ENCODE data around the gene KDM4C. TPM values are rescaled to one million over a fixed set of nuclear protein-coding genes. Genes with fewer than 3 reads are reported as not detected.

KDM4C gene
- total RNA-seq, 1 donor from 2014 or later = 11.1 TPM

- Mint-ChIP-seq H3K4me1 (peaks cover 14% of the 10 kb centered on the region), H3K36me3 (no peaks in the 10 kb centered on the region), H3K4me3 (no peak overlapping the region), H3K9me3 (no peaks in the 10 kb centered on the region), H3K27ac (peak overlapping the region; percentile 39), H3K27me3 (ENCODE audit: insufficient read depth, low read depth) (no peaks in the 10 kb centered on the region)
- no peaks in the 10 kb centered on the region for H3K79me2 ChIP-seq (ENCODE audit: low read depth)
- H3K4me2 ChIP-seq = no peak overlapping the region
- no peaks in the 10 kb centered on the region for H3K27me3 ChIP-seq
- DNase-seq (ENCODE audit: low spot score) = no peak
- TF ChIP-seq, protein P1, sequence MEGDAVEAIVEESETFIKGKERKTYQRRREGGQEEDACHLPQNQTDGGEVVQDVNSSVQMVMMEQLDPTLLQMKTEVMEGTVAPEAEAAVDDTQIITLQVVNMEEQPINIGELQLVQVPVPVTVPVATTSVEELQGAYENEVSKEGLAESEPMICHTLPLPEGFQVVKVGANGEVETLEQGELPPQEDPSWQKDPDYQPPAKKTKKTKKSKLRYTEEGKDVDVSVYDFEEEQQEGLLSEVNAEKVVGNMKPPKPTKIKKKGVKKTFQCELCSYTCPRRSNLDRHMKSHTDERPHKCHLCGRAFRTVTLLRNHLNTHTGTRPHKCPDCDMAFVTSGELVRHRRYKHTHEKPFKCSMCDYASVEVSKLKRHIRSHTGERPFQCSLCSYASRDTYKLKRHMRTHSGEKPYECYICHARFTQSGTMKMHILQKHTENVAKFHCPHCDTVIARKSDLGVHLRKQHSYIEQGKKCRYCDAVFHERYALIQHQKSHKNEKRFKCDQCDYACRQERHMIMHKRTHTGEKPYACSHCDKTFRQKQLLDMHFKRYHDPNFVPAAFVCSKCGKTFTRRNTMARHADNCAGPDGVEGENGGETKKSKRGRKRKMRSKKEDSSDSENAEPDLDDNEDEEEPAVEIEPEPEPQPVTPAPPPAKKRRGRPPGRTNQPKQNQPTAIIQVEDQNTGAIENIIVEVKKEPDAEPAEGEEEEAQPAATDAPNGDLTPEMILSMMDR (IDR thresholded peaks at IDR 0.05) = no peak
- no peak for TF ChIP-seq EZH2phosphoT487 (IDR thresholded peaks at IDR 0.05)
- no peak for TF ChIP-seq EZH2 (IDR thresholded peaks at IDR 0.05)
- no peak overlapping the region for H3K27ac ChIP-seq
- no peak overlapping the region for H3K4me3 ChIP-seq
- no peaks in the 10 kb centered on the region for H4K20me1 ChIP-seq (ENCODE audit: low read depth)
- H3K9ac ChIP-seq = no peak overlapping the region
- H3K36me3 ChIP-seq = no peaks in the 10 kb centered on the region
- H3F3A ChIP-seq (ENCODE audit: low read depth) = no peaks in the 10 kb centered on the region
- H2AFZ ChIP-seq (replicated peaks) = no peak overlapping the region
- peaks cover 4% of the 10 kb centered on the region for H3K4me1 ChIP-seq
- H3K9me3 ChIP-seq (ENCODE audit: low read depth) = no peaks in the 10 kb centered on the region
Measured at GRCh38 chr9:7205806-7206205, 448.0 kb downstream of the KDM4C start.

DNA sequence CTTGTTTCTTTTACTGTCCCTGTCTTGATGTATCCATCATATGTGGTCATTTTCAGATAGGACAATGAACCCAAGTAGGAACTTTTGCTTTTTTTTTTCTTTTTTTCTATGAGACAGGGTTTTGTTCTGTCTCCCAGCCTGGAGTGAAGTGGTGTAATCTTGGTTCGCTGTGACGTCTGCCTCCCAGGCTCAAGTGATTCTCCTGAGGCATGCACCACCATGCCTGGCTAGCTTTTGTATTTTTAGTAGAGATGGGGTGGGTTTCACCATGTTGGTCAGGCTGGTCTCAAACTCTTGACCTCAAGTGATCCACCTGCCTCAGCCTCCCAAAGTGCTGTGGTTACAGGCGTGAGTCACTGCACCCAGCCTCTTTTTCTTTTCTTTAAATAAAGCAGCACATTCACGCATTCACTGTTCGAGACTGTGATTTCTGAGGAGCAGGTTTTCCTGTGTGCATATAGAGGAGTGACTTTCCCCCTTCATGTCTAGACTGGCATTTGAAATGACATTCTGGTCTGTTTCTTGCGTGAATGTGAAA lies 448.5 kb downstream of the KDM4C start:
- Mint-ChIP-seq H3K27ac (peak overlapping the region; percentile 39), H3K4me1 (peaks cover 16% of the 10 kb centered on the region), H3K4me3 (no peak overlapping the region), H3K9me3 (no peaks in the 10 kb centered on the region), H3K27me3 (ENCODE audit: insufficient read depth, low read depth) (no peaks in the 10 kb centered on the region), H3K36me3 (no peaks in the 10 kb centered on the region)
- H3K27me3 ChIP-seq = no peaks in the 10 kb centered on the region
- H3K79me2 ChIP-seq (ENCODE audit: low read depth) = no peaks in the 10 kb centered on the region
- H4K20me1 ChIP-seq (ENCODE audit: low read depth) = no peaks in the 10 kb centered on the region
- no peak overlapping the region for H2AFZ ChIP-seq (replicated peaks)
- H3K4me3 ChIP-seq = no peak overlapping the region
- H3K36me3 ChIP-seq = no peaks in the 10 kb centered on the region
- no peak overlapping the region for H3K9ac ChIP-seq
- H3K27ac ChIP-seq = no peak overlapping the region
- TF ChIP-seq, protein P1 (IDR thresholded peaks at IDR 0.05) = no peak
- no peak for TF ChIP-seq EZH2phosphoT487 (IDR thresholded peaks at IDR 0.05)
- no peak for TF ChIP-seq EZH2 (IDR thresholded peaks at IDR 0.05)
- no peak overlapping the region for H3K4me2 ChIP-seq
- no peaks in the 10 kb centered on the region for H3F3A ChIP-seq (ENCODE audit: low read depth)
- H3K9me3 ChIP-seq (ENCODE audit: low read depth) = no peaks in the 10 kb centered on the region
- no peak for DNase-seq (ENCODE audit: low spot score)
- peaks cover 4% of the 10 kb centered on the region for H3K4me1 ChIP-seq

GRCh38 chr9:7209016-7209715 lies 451.4 kb downstream of the KDM4C start:
- H3F3A ChIP-seq (ENCODE audit: low read depth) = peaks cover 3% of the 10 kb centered on the region
- H3K4me3 ChIP-seq = no peak overlapping the region
- Mint-ChIP-seq H3K27me3 (ENCODE audit: insufficient read depth, low read depth) (no peaks in the 10 kb centered on the region), H3K9me3 (no peaks in the 10 kb centered on the region), H3K27ac (no peak overlapping the region), H3K4me3 (no peak overlapping the region), H3K4me1 (peaks cover 35% of the 10 kb centered on the region), H3K36me3 (no peaks in the 10 kb centered on the region)
- TF ChIP-seq, protein P1 (IDR thresholded peaks at IDR 0.05) = no peak
- TF ChIP-seq EZH2phosphoT487 (IDR thresholded peaks at IDR 0.05) (no peak), EZH2 (IDR thresholded peaks at IDR 0.05) (no peak)
- H2AFZ ChIP-seq (replicated peaks) = peak overlapping the region; percentile 3
- no peak for DNase-seq (ENCODE audit: low spot score)
- no peak overlapping the region for H3K9ac ChIP-seq
- no peaks in the 10 kb centered on the region for H3K79me2 ChIP-seq (ENCODE audit: low read depth)
- no peaks in the 10 kb centered on the region for H3K9me3 ChIP-seq (ENCODE audit: low read depth)
- peaks cover 13% of the 10 kb centered on the region for H3K4me1 ChIP-seq
- H3K4me2 ChIP-seq = no peak overlapping the region
- no peaks in the 10 kb centered on the region for H3K36me3 ChIP-seq
- H4K20me1 ChIP-seq (ENCODE audit: low read depth) = no peaks in the 10 kb centered on the region
- no peak overlapping the region for H3K27ac ChIP-seq
- H3K27me3 ChIP-seq = no peaks in the 10 kb centered on the region

Data from neural progenitor cell (in vitro differentiated cells).